HG03565 (cell line): ENCODE measurements around the gene ANAPC1.
"Not testable (repeated sequence)": the region's sequence is repeated elsewhere in the genome, so short reads cannot be mapped to it uniquely, and the experiment has no call there.

Source experiments
- ATAC-seq: cut with Tn5 transposase; IDR thresholded peaks from one replicate; pipeline ENCODE4 v1.9.1; 2021; ENCODE audit warnings: mild to moderate bottlenecking, moderate library complexity; ENCODE audit not compliant: unreplicated experiment

The ANAPC1 gene

GRCh38 chr2:111747410-111748115, 136.4 kb downstream of the ANAPC1 start:
- ATAC-seq, result not testable (repeated sequence)

GRCh38 chr2:111744751-111745150, 139.2 kb downstream of the ANAPC1 start:
- not testable (repeated sequence) for ATAC-seq

- not testable (repeated sequence) for ATAC-seq
These were observed 142.5 kb downstream of the ANAPC1 start for GRCh38 chr2:111741517-111741916.

- ATAC-seq, result not testable (repeated sequence)
These were observed 147.9 kb downstream of the ANAPC1 start for GRCh38 chr2:111735838-111736721.

DNA sequence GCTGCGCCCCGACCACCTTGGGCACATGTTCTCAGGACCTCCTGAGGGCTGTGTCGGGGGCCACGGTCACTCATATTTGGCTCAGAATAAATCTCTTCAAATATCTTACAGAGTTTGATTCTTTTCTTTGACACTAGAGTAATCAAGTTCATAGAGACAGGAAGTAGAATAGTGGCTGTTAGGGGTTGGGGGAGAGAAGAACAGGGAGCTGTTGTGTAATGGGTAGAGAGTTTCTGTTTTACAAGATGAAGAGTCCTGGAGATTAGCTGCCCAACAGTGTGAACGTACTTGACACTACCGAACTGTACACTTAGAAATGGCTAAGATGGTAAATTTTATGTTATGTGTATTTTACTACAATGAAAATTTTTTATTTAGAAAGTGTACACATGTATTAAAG, 148.6 kb downstream of the ANAPC1 start:
- ATAC-seq, result not testable (repeated sequence)

- ATAC-seq, result not testable (repeated sequence)
These were observed 154.1 kb downstream of the ANAPC1 start for GRCh38 chr2:111729812-111730458.

- not testable (repeated sequence) for ATAC-seq
These were observed 156.3 kb downstream of the ANAPC1 start for GRCh38 chr2:111727611-111728110.

GRCh38 chr2:111725742-111726141, 158.3 kb downstream of the ANAPC1 start:
- not testable (repeated sequence) for ATAC-seq

- ATAC-seq, result not testable (repeated sequence)
These were observed 164.4 kb downstream of the ANAPC1 start for GRCh38 chr2:111719610-111720009.
